HepG2 (cell line): Measurements from ENCODE around the gene MGMT. TPM values are rescaled to one million over a fixed set of nuclear protein-coding genes. Genes with fewer than 3 reads are reported as not detected.

Experiments
- ATAC-seq: fragments of 200-7000 bp; cut with Tn5 transposase; 3 replicates; pipeline ENCODE4 v1.9.1; 2020; ENCODE audit warnings: mild to moderate bottlenecking, moderate library complexity
- BruUV-seq: library from RNA; stranded (reverse); fragments of 400-500 nt; replicated peaks from 2 replicates; lab custom pipeline; 2021; lab: Mats Ljungman, UMichigan
- CTCF ChIA-PET: fragments of 300-600 bp; formaldehyde crosslinking; extraction: SDS; loops from one replicate; lab custom pipeline; 2021; ENCODE audit warnings: low total read pairs, inconsistent platforms, low intra/inter-chr PET ratio; lab: Yijun Ruan, JAX
- POLR2A ChIA-PET: fragments of 350-600 bp; sonication (Branson Sonifier 250); formaldehyde crosslinking; loops from one replicate; lab custom pipeline; 2020; ENCODE audit warnings: antibody characterized with exemption, inconsistent platforms; lab: Yijun Ruan, JAX
- DNase-seq: peaks from one replicate; pipeline ENCODE4 v3.0.0-alpha.2; 2015; ENCODE audit warnings: low spot score
- FAIRE-seq: peaks from 3 replicates; lab custom pipeline; 2011; peaks lifted over from hg19 to GRCh38; lab: Jason Lieb, UNC
- H2AFZ ChIP-seq: one replicate; pipeline ENCODE4 v1.6.1; 2011; ENCODE audit warnings: low read length, inconsistent platforms
- H3K27ac ChIP-seq: fragments of 300-600 bp; 3 replicates; pipeline ENCODE4 v1.8.0; 2011; ENCODE audit warnings: mixed run types, mild to moderate bottlenecking, mixed read lengths, low read length, inconsistent platforms; ENCODE audit not compliant: insufficient read depth; ENCODE audit errors: extremely low read length
- H3K27me3 ChIP-seq, 2 experiments: fragments of 200-600 bp in 1 of 2; 2 replicates in 1 of 2; 3 replicates in 1 of 2; pipeline versions ENCODE4 v1.6.0 to v1.8.0; 2011; ENCODE audit warnings: low read length in 2 of 2, mild to moderate bottlenecking in 2 of 2, moderate library complexity in 2 of 2, inconsistent platforms in 1 of 2; ENCODE audit not compliant: insufficient read depth in 2 of 2, control insufficient read depth in 1 of 2
- H3K36me3 ChIP-seq, 2 experiments: fragments of 200-600 bp in 1 of 2; replicated peaks in 1 of 2; 2 replicates in 1 of 2; 3 replicates in 1 of 2; pipeline versions ENCODE4 v1.5.1 to v1.8.0; 2011; ENCODE audit warnings: low read length in 2 of 2, inconsistent platforms in 1 of 2; ENCODE audit not compliant: insufficient read depth in 2 of 2, control insufficient read depth in 1 of 2
- H3K4me1 ChIP-seq: 2 replicates; pipeline ENCODE4 v1.5.1; 2012; ENCODE audit warnings: low read length, inconsistent platforms; ENCODE audit not compliant: insufficient read depth
- H3K4me2 ChIP-seq: 2 replicates; pipeline ENCODE4 v1.6.0; 2011; ENCODE audit warnings: low read depth, low read length, inconsistent platforms
- H3K4me3 ChIP-seq, 3 experiments: fragments of 200-600 bp in 1 of 3; sonication (generic), shearing (Covaris generic) in 1 of 3; replicated peaks in 1 of 3; 2 replicates each; pipeline ENCODE4 v1.5.1; 2011 to 2016; ENCODE audit warnings: low read length in 3 of 3, inconsistent platforms in 2 of 3, low read depth in 2 of 3, mild to moderate bottlenecking in 2 of 3, control low read depth in 1 of 3, mixed read lengths in 1 of 3; ENCODE audit not compliant: insufficient read depth in 1 of 3
- H3K79me2 ChIP-seq: one replicate; pipeline ENCODE4 v1.6.1; 2011; ENCODE audit warnings: low read length, inconsistent platforms; ENCODE audit not compliant: insufficient read depth
- H3K9ac ChIP-seq: 2 replicates; pipeline ENCODE4 v1.6.0; 2011; ENCODE audit warnings: mild to moderate bottlenecking, low read depth, low read length, inconsistent platforms; ENCODE audit not compliant: insufficient read depth
- H3K9me3 ChIP-seq: 2 replicates; pipeline ENCODE4 v1.5.1; 2012; ENCODE audit warnings: mild to moderate bottlenecking, low read length
- H4K20me1 ChIP-seq: 2 replicates; pipeline ENCODE4 v1.6.0; 2011; ENCODE audit warnings: inconsistent platforms, mild to moderate bottlenecking, low read length, moderate library complexity; ENCODE audit not compliant: insufficient read depth
- HNRNPUL1 ChIP-seq: fragments of 200-400 bp; formaldehyde crosslinking; IDR thresholded peaks from 2 replicates; pipeline ENCODE4 v1.6.1; 2017; ENCODE audit warnings: low read depth, mild to moderate bottlenecking, low read length, moderate library complexity
- HOXA9 ChIP-seq: sonication (generic); formaldehyde crosslinking; IDR thresholded peaks from 2 replicates; pipeline ENCODE4 v1.8.1; 2022; ENCODE audit warnings: missing genetic modification reagents, mild to moderate bottlenecking, moderate library complexity, borderline replicate concordance
- HOXD1 ChIP-seq: sonication (generic); formaldehyde crosslinking; IDR thresholded peaks from 2 replicates; pipeline ENCODE4 v1.5.0; 2020; ENCODE audit warnings: missing genetic modification reagents
- IRF2 ChIP-seq: IDR thresholded peaks from 2 replicates; pipeline ENCODE4 v1.6.1; 2018; ENCODE audit warnings: missing genetic modification reagents, missing compliant biosample characterization
- SMAD9 ChIP-seq: sonication (generic); formaldehyde crosslinking; IDR thresholded peaks from 2 replicates; pipeline ENCODE4 v1.5.1; 2020; ENCODE audit warnings: mild to moderate bottlenecking, missing genetic modification reagents
- ZNF232 ChIP-seq: sonication (generic); formaldehyde crosslinking; IDR thresholded peaks from 2 replicates; pipeline ENCODE4 v1.4.0; 2020; ENCODE audit warnings: missing genetic modification reagents, borderline replicate concordance
- ZNF609 ChIP-seq: sonication (generic); formaldehyde crosslinking; IDR thresholded peaks from 2 replicates; pipeline ENCODE4 v1.4.0; 2020; ENCODE audit warnings: mild to moderate bottlenecking, missing genetic modification reagents, borderline replicate concordance
- ZNF614 ChIP-seq: IDR thresholded peaks from 2 replicates; pipeline ENCODE4 v1.6.1; 2018; ENCODE audit warnings: missing biosample characterization, missing genetic modification reagents, inconsistent platforms, borderline replicate concordance
- ZNF678 ChIP-seq: sonication (generic); formaldehyde crosslinking; IDR thresholded peaks from 2 replicates; pipeline ENCODE4 v1.4.0; 2020; ENCODE audit warnings: mild to moderate bottlenecking, missing genetic modification reagents
- ZNF7 ChIP-seq: IDR thresholded peaks from 2 replicates; pipeline ENCODE4 v1.6.1; 2016; ENCODE audit warnings: missing biosample characterization, missing genetic modification reagents
- WGBS: methylation state at CpG from one replicate; pipeline ENCODE4 v1.1.6; 2017; ENCODE audit warnings: low lambda C conversion rate; 5-methylcytosine and 5-hydroxymethylcytosine counted together
- in situ Hi-C: cut with HindIII; loops from 2 replicates; pipeline ENCODE4 v1.10.0; 2017; ENCODE audit warnings: low pct_unique_long_range_greater_than_20kb; ENCODE audit not compliant: extremely low pct_ligation_motif_present
- intact Hi-C: fragments of 100-400 bp; cut with micrococcal nuclease; formaldehyde crosslinking; loops from one replicate; pipeline ENCODE4 v1.10.0; 2022; ENCODE audit not compliant: unreplicated experiment
- polyA plus RNA-seq, 8 experiments: library from polyadenylated mRNA; depleted of rRNA in 3 of 8; stranded (reverse) in 7 of 8; unstranded in 1 of 8; fragments of >200 nt; fragmentation: Illumina TruSeq in 4 of 8; extraction: Trizol in 4 of 8; gene quantifications; 2 replicates each; pipeline versions ENCODE4 v1.2.1 to v1.2.3, GENCODE V29; 2011 to 2016; ENCODE audit warnings: low read depth in 4 of 8, missing spikeins in 1 of 8, mixed read lengths in 1 of 8; ENCODE audit not compliant: insufficient read depth in 1 of 8
- total RNA-seq, 5 experiments: library from RNA; depleted of rRNA; stranded (reverse); fragments of >200 nt; fragmentation: Illumina TruSeq; extraction: Trizol; gene quantifications; 2 replicates each; pipeline ENCODE4 v1.2.3, GENCODE V29; 2016; ENCODE audit warnings: low read depth in 1 of 5

The MGMT gene
- total and polyA plus RNA-seq, 2 of the 13 experiments (the other 11 are each of a cell fraction or from before 2014, with no cell fraction given), result 12.0 to 19.5 TPM

GRCh38 chr10:129637010-129637409, 170.0 kb downstream of the MGMT start:
- peaks cover 14% of the 10 kb centered on the region for H3K4me1 ChIP-seq
- H3K27ac ChIP-seq, result no peak overlapping the region
- BruUV-seq, result no TSS peak
- TF ChIP-seq ZNF614 (CRISPR knock-in tag), result no peak
- TF ChIP-seq ZNF609 (CRISPR knock-in tag), result no peak
- TF ChIP-seq IRF2 (CRISPR knock-in tag), result no peak
- DNase-seq (no peak), FAIRE-seq (no peak), ATAC-seq (no peak)
- no peaks in the 10 kb centered on the region for H3K79me2 ChIP-seq
- no peak overlapping the region for H3K4me3 ChIP-seq
- ChIA-PET POLR2A (no interaction called here), CTCF (no interaction called here)
- in situ Hi-C loops, result no loop called here
- H3K4me2 ChIP-seq, result no peak overlapping the region
- H3K27me3 ChIP-seq, result no peaks in the 10 kb centered on the region
- no peaks in the 10 kb centered on the region for H4K20me1 ChIP-seq
- no peaks in the 10 kb centered on the region for H3K36me3 ChIP-seq
- no peak overlapping the region for H2AFZ ChIP-seq
- H3K9me3 ChIP-seq, result peaks cover 16% of the 10 kb centered on the region
- intact Hi-C loops, result no loop called here
- WGBS, result 80% methylated on average over 3 of the region's 3 CpGs
- H3K9ac ChIP-seq, result no peak overlapping the region

- H3K36me3 ChIP-seq, result no peaks in the 10 kb centered on the region
- no peak for ATAC-seq
- no TSS peak for BruUV-seq
- no peak overlapping the region for H3K4me2 ChIP-seq
- no peak overlapping the region for H3K4me3 ChIP-seq
- no peak for TF ChIP-seq HOXA9 (CRISPR knock-in tag)
- TF ChIP-seq ZNF7 (CRISPR knock-in tag), result no peak
- TF ChIP-seq SMAD9 (CRISPR knock-in tag), result no peak
- no peak for TF ChIP-seq ZNF678 (CRISPR knock-in tag)
- no peak for TF ChIP-seq HNRNPUL1
- TF ChIP-seq ZNF232 (CRISPR knock-in tag), result no peak
- no peak for TF ChIP-seq HOXD1 (CRISPR knock-in tag)
- TF ChIP-seq, all 625 proteins: peak for 0
- Histone ChIP-seq H3K27ac (no peak overlapping the region), H2AFZ (no peak overlapping the region), H4K20me1 (no peaks in the 10 kb centered on the region), H3K9ac (no peak overlapping the region), H3K4me1 (peaks cover 17% of the 10 kb centered on the region), H3K9me3 (peaks cover 16% of the 10 kb centered on the region), H3K79me2 (no peaks in the 10 kb centered on the region), H3K27me3 (no peaks in the 10 kb centered on the region)
- intact Hi-C loops (no loop called here), in situ Hi-C loops (no loop called here)
- FAIRE-seq (no peak), DNase-seq (no peak)
- ChIA-PET POLR2A (no interaction called here), CTCF (no interaction called here)
- WGBS, result 72% methylated on average over 3 of the region's 5 CpGs
These were observed 170.8 kb downstream of the MGMT start for GRCh38 chr10:129637846-129638245.
